Right lobe of liver (tissue), 4 donors: Measurements from ENCODE around the gene ANKS6.

Experiments
- POLR2A ChIP-seq: fragments of 450-650 bp; IDR thresholded peaks from one replicate; pipeline ENCODE4 v1.6.1; 2017; ENCODE audit warnings: antibody characterized with exemption, mild to moderate bottlenecking
- TF ChIP-seq, protein P1 (sequence below), 4 donors: fragments of 200-600 bp in 3 of 4; fragments of 450-650 bp in 1 of 4; IDR thresholded peaks; one replicate each; pipeline versions ENCODE4 v1.5.1 to v1.8.0; 2016 to 2022; ENCODE audit warnings: antibody characterized with exemption in 4 of 4, mild to moderate bottlenecking in 2 of 4
- donor health status: DM: no; HTN: no; CAD: no.
- donor health status: DM: no; HTN: no; CAD: no.
- donor health status: DM: no; HTN: yes; CAD: no.

- TF ChIP-seq, protein P1, sequence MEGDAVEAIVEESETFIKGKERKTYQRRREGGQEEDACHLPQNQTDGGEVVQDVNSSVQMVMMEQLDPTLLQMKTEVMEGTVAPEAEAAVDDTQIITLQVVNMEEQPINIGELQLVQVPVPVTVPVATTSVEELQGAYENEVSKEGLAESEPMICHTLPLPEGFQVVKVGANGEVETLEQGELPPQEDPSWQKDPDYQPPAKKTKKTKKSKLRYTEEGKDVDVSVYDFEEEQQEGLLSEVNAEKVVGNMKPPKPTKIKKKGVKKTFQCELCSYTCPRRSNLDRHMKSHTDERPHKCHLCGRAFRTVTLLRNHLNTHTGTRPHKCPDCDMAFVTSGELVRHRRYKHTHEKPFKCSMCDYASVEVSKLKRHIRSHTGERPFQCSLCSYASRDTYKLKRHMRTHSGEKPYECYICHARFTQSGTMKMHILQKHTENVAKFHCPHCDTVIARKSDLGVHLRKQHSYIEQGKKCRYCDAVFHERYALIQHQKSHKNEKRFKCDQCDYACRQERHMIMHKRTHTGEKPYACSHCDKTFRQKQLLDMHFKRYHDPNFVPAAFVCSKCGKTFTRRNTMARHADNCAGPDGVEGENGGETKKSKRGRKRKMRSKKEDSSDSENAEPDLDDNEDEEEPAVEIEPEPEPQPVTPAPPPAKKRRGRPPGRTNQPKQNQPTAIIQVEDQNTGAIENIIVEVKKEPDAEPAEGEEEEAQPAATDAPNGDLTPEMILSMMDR (IDR thresholded peaks at IDR 0.05), result no peak
- no peak for TF ChIP-seq POLR2A
Measured at GRCh38 chr9:98783518-98784226, 12.7 kb downstream of the ANKS6 start.
